ENCODE results near the gene FOXK1. TPM values are rescaled to one million over a fixed set of nuclear protein-coding genes. Genes with fewer than 3 reads are reported as not detected.

The FOXK1 gene
- total and polyA plus RNA-seq, 2 of the 13 experiments (the other 11 are each of a cell fraction or from before 2014, with no cell fraction given): 4.6 to 8.8 TPM

GRCh38 chr7:4712281-4713182 is 30.4 kb downstream of the FOXK1 start (continued):
- TF ChIP-seq LRRFIP1 (CRISPR knock-in tag; conservative IDR thresholded peaks at IDR 0.05) (no peak), CSRNP2 (CRISPR knock-in tag; conservative IDR thresholded peaks at IDR 0.05; ENCODE audit: low read depth) (no peak), ZNF577 (CRISPR knock-in tag; IDR thresholded peaks at IDR 0.05; ENCODE audit: borderline replicate concordance, low read depth) (no peak), SNAPC4 (CRISPR knock-in tag; IDR thresholded peaks at IDR 0.05) (no peak), MYC (CRISPR knock-in tag; IDR thresholded peaks at IDR 0.05; ENCODE audit: borderline replicate concordance) (no peak), TCF7 (IDR thresholded peaks at IDR 0.05; ENCODE audit: low read depth) (peak; percentile 48), HHEX (CRISPR knock-in tag; IDR thresholded peaks at IDR 0.05) (no peak), ZNF724P (CRISPR knock-in tag; IDR thresholded peaks at IDR 0.05; ENCODE audit: borderline replicate concordance) (no peak), RBAK (CRISPR knock-in tag; IDR thresholded peaks at IDR 0.05) (no peak), NFIB (CRISPR knock-in tag; IDR thresholded peaks at IDR 0.05; ENCODE audit: borderline replicate concordance) (no peak), ZNF75D (CRISPR knock-in tag; IDR thresholded peaks at IDR 0.05; ENCODE audit: borderline replicate concordance) (no peak), HNF4A (CRISPR knock-in tag; IDR thresholded peaks at IDR 0.05) (no peak; the same call in 1 of the 2 replicates), ZNF383 (CRISPR knock-in tag; IDR thresholded peaks at IDR 0.05; ENCODE audit: borderline replicate concordance) (no peak), ADNP (CRISPR knock-in tag; IDR thresholded peaks at IDR 0.05) (no peak), RXRA (CRISPR knock-in tag; IDR thresholded peaks at IDR 0.05) (no peak), ZNF414 (CRISPR knock-in tag; IDR thresholded peaks at IDR 0.05) (peak; percentile 82), TRIM22 (IDR thresholded peaks at IDR 0.05) (no peak), ZSCAN20 (CRISPR knock-in tag; IDR thresholded peaks at IDR 0.05; ENCODE audit: borderline replicate concordance) (peak; percentile 89; the same call in 1 of the 2 replicates)

Data from HepG2 (cell line).